Heart right ventricle (tissue), 16 donors: Measurements from ENCODE around the gene DIP2C. TPM values are rescaled to one million over a fixed set of nuclear protein-coding genes. Genes with fewer than 3 reads are reported as not detected.
"Not testable (repeated sequence)": the region's sequence is repeated elsewhere in the genome, so short reads cannot be mapped to it uniquely, and the experiment has no call there.

Experiments
- ATAC-seq, 8 donors: fragments of 200-7000 bp; cut with Tn5 transposase; one replicate each; pipeline ENCODE4 v1.9.1; 2020; ENCODE audit warnings: mild to moderate bottlenecking in 8 of 8, moderate library complexity in 8 of 8, moderate number of reproducible peaks in 1 of 8
- DNase-seq, 2 donors: peaks; one replicate each; pipeline ENCODE4 v3.0.0-alpha.2; 2020
- H3K27ac ChIP-seq, 10 donors: fragments of 200-600 bp; sonication (generic) in 2 of 10; one replicate each; pipeline versions ENCODE4 v1.5.0 to v1.8.0; 2020 to 2022; ENCODE audit warnings: mild to moderate bottlenecking in 3 of 10
- H3K27me3 ChIP-seq, 7 donors: fragments of 200-600 bp; one replicate each; pipeline ENCODE4 v1.8.0; 2021 to 2022; ENCODE audit warnings: mild to moderate bottlenecking in 2 of 7
- H3K36me3 ChIP-seq, 9 donors: fragments of 200-600 bp; sonication (generic) in 1 of 9; one replicate each; pipeline versions ENCODE4 v1.5.0 to v1.8.0; 2020 to 2022; ENCODE audit warnings: mild to moderate bottlenecking in 2 of 9
- H3K4me1 ChIP-seq, 9 donors: fragments of 200-600 bp; sonication (generic) in 1 of 9; one replicate each; pipeline versions ENCODE4 v1.5.0 to v1.8.0; 2020 to 2022; ENCODE audit warnings: mild to moderate bottlenecking in 4 of 9
- H3K4me3 ChIP-seq, 10 donors: fragments of 200-600 bp; sonication (generic) in 2 of 10; one replicate each; pipeline versions ENCODE4 v1.5.0 to v1.8.0; 2020 to 2022; ENCODE audit warnings: mild to moderate bottlenecking in 7 of 10, moderate library complexity in 2 of 10
- H3K9me3 ChIP-seq, 11 donors: fragments of 200-600 bp in 10 of 11; sonication (generic) in 2 of 11; one replicate each; pipeline versions ENCODE4 v1.5.0 to v1.8.0; 2013 to 2022; ENCODE audit warnings: mild to moderate bottlenecking in 2 of 11, control low read depth in 1 of 11, moderate library complexity in 1 of 11
- WGBS, 2 donors: extraction: QIAGEN DNeasy Blood & Tissue Kit; methylation state at CpG; one replicate each; pipeline ENCODE4 v1.1.7; 2013; ENCODE audit warnings: inconsistent platforms in 1 of 2; 5-methylcytosine and 5-hydroxymethylcytosine counted together
- intact Hi-C, 10 donors: fragments of 100-400 bp; cut with DNase I; formaldehyde crosslinking; loops; one replicate each; pipeline versions ENCODE4 v1.11.1 to v1.14.2; 2022
- polyA plus RNA-seq, 2 donors: library from polyadenylated mRNA; stranded (reverse); fragments of 200-250 nt; gene quantifications; one replicate each; pipeline ENCODE4 v1.2.3, GENCODE V29; 2013
- total RNA-seq, 10 donors: library from RNA; stranded (reverse); fragmentation: NEBNext Ultra II Directional in 3 of 10; extraction: Animal tissue kit (Norgen Biotek cat#: 25700) in 3 of 10; gene quantifications; one replicate each; pipeline versions ENCODE4 v1.2.1 to v1.2.4, GENCODE V29; 2021 to 2023
- TF ChIP-seq, protein P1 (sequence below), 9 donors: fragments of 200-600 bp; sonication (generic) in 2 of 9; IDR thresholded peaks; one replicate each; pipeline versions ENCODE4 v1.5.0 to v1.8.0; 2021 to 2022; ENCODE audit warnings: antibody characterized with exemption in 9 of 9, mild to moderate bottlenecking in 5 of 9, moderate library complexity in 1 of 9
- donor health status: Arrhythmogenic right ventricular cardiomyopathy.
- donor health status: ischemic (EF 13 %, LVEDD 7.1; RV severe dilation, severe dysfunction).
- donor health status: healthy with polysubstance abuse.
- donor health status: DM: no; HTN: yes; CAD: no.
- donor health status: DM: no; HTN: no; CAD: no.
- donor health status: ischemic (EF 25% LVEDD 6.9; RV normal size, moderate dysfunction).
- donor health status: ischemic (EF 25% LVEDD 5.7; RV mildly dilated, moderate dysfunction).
- donor health status: healthy.
- donor health status: DM: yes; HTN: yes; CAD: no.
- donor health status: Ischemic cardiomyopathy.
- donor health status: ischemic (EF 35%, LVEDD 5.7; RV mildly dilated, moderate dysfunction).
- donor health status: nonischemic (EF 11% LVEDD 7.7; RV severe dilation, severe dysfunction).
- donor health status: DM: yes; HTN: yes; CAD: no.
- donor health status: PGD.
- donor health status: ischemic (EF 29% LVEDD 5.4; RV normal size, mild dysfunction).
- donor health status: nonischemic (EF 23%, LVEDD 6.1; RV moderate dilation, normal function).

The DIP2C gene
- total and polyA plus RNA-seq, 12 donors: 7.1 to 48.2 (median 33.7) TPM

- 70 to 76% methylated on average over 8 of the region's 8 CpGs for WGBS, 2 donors
- H3K9me3 ChIP-seq: no peaks in the 10 kb centered on the region
- no peak overlapping the region for H3K4me3 ChIP-seq
- TF ChIP-seq, protein P1, sequence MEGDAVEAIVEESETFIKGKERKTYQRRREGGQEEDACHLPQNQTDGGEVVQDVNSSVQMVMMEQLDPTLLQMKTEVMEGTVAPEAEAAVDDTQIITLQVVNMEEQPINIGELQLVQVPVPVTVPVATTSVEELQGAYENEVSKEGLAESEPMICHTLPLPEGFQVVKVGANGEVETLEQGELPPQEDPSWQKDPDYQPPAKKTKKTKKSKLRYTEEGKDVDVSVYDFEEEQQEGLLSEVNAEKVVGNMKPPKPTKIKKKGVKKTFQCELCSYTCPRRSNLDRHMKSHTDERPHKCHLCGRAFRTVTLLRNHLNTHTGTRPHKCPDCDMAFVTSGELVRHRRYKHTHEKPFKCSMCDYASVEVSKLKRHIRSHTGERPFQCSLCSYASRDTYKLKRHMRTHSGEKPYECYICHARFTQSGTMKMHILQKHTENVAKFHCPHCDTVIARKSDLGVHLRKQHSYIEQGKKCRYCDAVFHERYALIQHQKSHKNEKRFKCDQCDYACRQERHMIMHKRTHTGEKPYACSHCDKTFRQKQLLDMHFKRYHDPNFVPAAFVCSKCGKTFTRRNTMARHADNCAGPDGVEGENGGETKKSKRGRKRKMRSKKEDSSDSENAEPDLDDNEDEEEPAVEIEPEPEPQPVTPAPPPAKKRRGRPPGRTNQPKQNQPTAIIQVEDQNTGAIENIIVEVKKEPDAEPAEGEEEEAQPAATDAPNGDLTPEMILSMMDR (IDR thresholded peaks at IDR 0.05): no peak
- H3K27me3 ChIP-seq: no peaks in the 10 kb centered on the region
- DNase-seq (no peak), ATAC-seq (no peak)
- H3K36me3 ChIP-seq: no peaks in the 10 kb centered on the region
- no peaks in the 10 kb centered on the region for H3K4me1 ChIP-seq
- H3K27ac ChIP-seq: no peak overlapping the region
- intact Hi-C loops: no loop called here
These were observed 422.5 kb downstream of the DIP2C start for GRCh38 chr10:266974-267425.

DNA sequence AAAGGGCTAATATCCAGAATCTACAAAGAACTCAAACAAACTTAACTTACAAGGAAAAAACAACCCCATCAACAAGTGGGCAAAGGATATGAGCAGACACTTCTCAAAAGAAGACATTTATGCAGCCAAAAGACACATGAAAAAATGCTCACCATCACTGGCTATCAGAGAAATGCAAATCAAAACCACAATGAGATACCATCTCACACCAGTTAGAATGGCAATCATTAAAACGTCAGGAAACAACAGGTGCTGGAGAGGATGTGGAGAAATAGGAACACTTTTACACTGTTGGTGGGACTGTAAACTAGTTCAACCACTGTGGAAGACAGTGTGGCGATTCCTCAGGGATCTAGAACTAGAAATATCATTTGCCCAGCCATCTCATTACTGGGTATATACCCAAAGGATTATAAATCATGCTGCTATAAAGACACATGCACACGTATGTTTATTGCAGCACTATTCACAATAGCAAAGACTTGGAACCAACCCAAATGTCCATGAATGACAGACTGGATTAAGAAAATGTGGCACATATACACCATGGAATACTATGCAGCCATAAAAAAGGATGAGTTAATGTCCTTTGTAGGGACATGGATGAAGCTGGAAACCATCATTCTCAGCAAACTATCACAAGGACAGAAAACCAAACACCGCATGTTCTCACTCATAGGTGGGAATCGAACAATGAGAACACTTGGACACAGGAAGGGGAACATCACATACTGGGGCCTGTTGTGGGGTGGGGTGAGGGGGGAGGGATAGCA is 423.5 kb downstream of the DIP2C start:
- H3K4me3 ChIP-seq, H3K4me1 ChIP-seq, H3K27ac ChIP-seq, DNase-seq, H3K36me3 ChIP-seq, H3K27me3 ChIP-seq, H3K9me3 ChIP-seq, intact Hi-C loops, ATAC-seq: not testable (repeated sequence)
- 88 to 93% methylated on average over 5 of the region's 5 CpGs for WGBS, 2 donors

- H3K36me3 ChIP-seq, DNase-seq, H3K27ac ChIP-seq, H3K4me3 ChIP-seq, H3K9me3 ChIP-seq, H3K4me1 ChIP-seq, ATAC-seq, intact Hi-C loops, H3K27me3 ChIP-seq: not testable (repeated sequence)
- WGBS, 2 donors: 96 to 97% methylated on average over 6 of the region's 6 CpGs
These were observed 424.4 kb downstream of the DIP2C start for GRCh38 chr10:265074-265440.

- intact Hi-C loops, H3K4me1 ChIP-seq, H3K4me3 ChIP-seq, ATAC-seq, H3K9me3 ChIP-seq, H3K36me3 ChIP-seq, DNase-seq, H3K27ac ChIP-seq, H3K27me3 ChIP-seq: not testable (repeated sequence)
- whole genome bisulfite sequencing, 2 donors: 85 to 91% methylated on average over 10 to 11 of the region's 11 CpGs
These were observed 425.1 kb downstream of the DIP2C start for GRCh38 chr10:264160-265073.

GRCh38 chr10:260819-261429 is 428.5 kb downstream of the DIP2C start:
- TF ChIP-seq, protein P1 (IDR thresholded peaks at IDR 0.05): no peak

More at GRCh38 chr10:260819-261429, 428.5 kb downstream of the DIP2C start:
- intact Hi-C loops: no loop called here
- 79 to 80% methylated on average over 15 of the region's 15 CpGs for WGBS, 2 donors
- no peaks in the 10 kb centered on the region for H3K4me1 ChIP-seq
- H3K36me3 ChIP-seq: peaks cover 0 to 8% (median 0%) of the 10 kb centered on the region in 9 donors
- ATAC-seq (no peak), DNase-seq (no peak)
- no peak overlapping the region for H3K27ac ChIP-seq
- H3K27me3 ChIP-seq: no peaks in the 10 kb centered on the region
- H3K9me3 ChIP-seq: no peaks in the 10 kb centered on the region
- H3K4me3 ChIP-seq: no peak overlapping the region
